Ovary (tissue), 3 donors: ENCODE results near the gene XBP1.

Experiments used
- CTCF ChIP-seq, 3 donors: fragments of 450-650 bp in 2 of 3; fragments of 200-600 bp in 1 of 3; IDR thresholded peaks; one replicate each; pipeline versions ENCODE4 v1.5.1 to v1.8.0; 2016 to 2022; ENCODE audit warnings: antibody characterized with exemption in 3 of 3, mild to moderate bottlenecking in 1 of 3
- EP300 ChIP-seq: sonication (generic); formaldehyde crosslinking; IDR thresholded peaks from one replicate; pipeline ENCODE4 v1.6.1; 2017; ENCODE audit warnings: antibody characterized with exemption
- POLR2A ChIP-seq: fragments of 450-650 bp; IDR thresholded peaks from one replicate; pipeline ENCODE4 v1.6.1; 2017; ENCODE audit warnings: antibody characterized with exemption, mild to moderate bottlenecking, moderate library complexity
- donor health status: DM: no; HTN: no; CAD: no.

GRCh38 chr22:28820885-28821284 is 20.5 kb upstream of the XBP1 start:
- TF ChIP-seq CTCF (IDR thresholded peaks at IDR 0.05) (no peak), EP300 (no peak), POLR2A (no peak)
